ENCODE data around the gene TUBGCP6. TPM values are rescaled to one million over a fixed set of nuclear protein-coding genes. Genes with fewer than 3 reads are reported as not detected.

TUBGCP6 gene
- total and polyA plus RNA-seq, 2 experiments from 2014 or later: 18.6 to 47.1 TPM

DNA sequence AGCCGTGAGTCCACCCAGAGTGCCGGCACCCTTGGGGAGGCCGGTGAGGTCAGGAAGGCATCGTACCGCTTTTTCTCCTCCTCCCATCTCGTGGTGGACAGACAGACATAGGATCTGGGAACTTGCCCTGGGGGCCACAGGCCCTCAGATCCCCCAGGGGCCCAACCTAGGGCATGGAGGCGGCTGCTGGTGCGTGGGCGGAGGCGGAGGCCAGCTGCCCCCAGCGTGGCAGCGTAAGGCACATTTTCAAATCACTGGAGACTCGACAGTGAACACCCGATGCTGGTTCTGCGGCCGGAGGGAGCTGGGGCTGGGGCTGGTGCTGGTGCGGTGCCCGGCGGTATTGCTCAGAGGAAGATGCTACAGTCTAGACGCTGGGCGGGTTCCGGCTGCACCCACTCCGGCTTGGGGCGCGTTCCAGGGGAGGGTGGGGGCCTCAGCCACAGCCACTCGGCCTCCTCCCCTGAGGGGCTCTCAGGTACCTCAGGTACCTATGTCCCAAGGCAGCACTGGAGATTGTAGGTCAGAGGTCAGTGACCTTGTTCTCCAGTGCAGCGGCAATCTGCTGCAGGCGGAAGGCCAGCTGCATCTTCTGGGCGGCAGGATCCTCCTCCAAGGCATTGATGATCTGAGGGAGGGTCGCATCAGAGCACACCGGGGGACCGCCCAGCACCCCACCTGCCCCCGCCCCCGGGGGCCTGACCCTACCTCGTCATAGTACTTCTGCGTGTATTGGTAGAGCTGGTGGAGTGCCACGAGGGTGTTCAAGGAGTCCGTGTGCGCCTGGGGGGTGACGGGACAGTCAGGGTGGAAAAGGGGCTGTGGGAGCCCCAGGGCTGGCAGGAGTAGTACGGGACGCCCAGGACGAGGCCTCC is 30.6 kb upstream of the TUBGCP6 start:
- Histone ChIP-seq H3K27ac (ENCODE audit: low read depth) (no peak overlapping the region), H3K36me3 (ENCODE audit: insufficient read depth) (0 out of 2 replicates have a peak, but pooled peaks cover 8% of the 10 kb centered on the region), H3K4me1 (ENCODE audit: insufficient read depth) (no peaks in the 10 kb centered on the region), H3K4me2 (no peak overlapping the region), H3K4me3 (no peak overlapping the region), H3K9me2 (ENCODE audit: insufficient read depth) (no peaks in the 10 kb centered on the region), H3F3A (replicated peaks; ENCODE audit: low read depth) (peaks cover 8% of the 10 kb centered on the region; the same call in 1 of the 2 replicates), H4K20me1 (replicated peaks; ENCODE audit: insufficient read depth) (no peaks in the 10 kb centered on the region), H3K79me2 (replicated peaks; ENCODE audit: insufficient read depth) (no peaks in the 10 kb centered on the region), H2AFZ (no peak overlapping the region), H3K27me3 (ENCODE audit: insufficient read depth) (peaks cover 17% of the 10 kb centered on the region)
- TF ChIP-seq ZNF331 (CRISPR knock-in tag; IDR thresholded peaks at IDR 0.05; ENCODE audit: low read depth) (no peak), POLR2AphosphoS5 (IDR thresholded peaks at IDR 0.05; ENCODE audit: low read depth) (no peak), CREB1 (CRISPR knock-in tag; IDR thresholded peaks at IDR 0.05; ENCODE audit: low read depth) (no peak), NANOG (IDR thresholded peaks at IDR 0.05; ENCODE audit: borderline replicate concordance) (no peak), ZNF114 (CRISPR knock-in tag; IDR thresholded peaks at IDR 0.05) (no peak), EZH2phosphoT487 (IDR thresholded peaks at IDR 0.05; ENCODE audit: unreplicated experiment) (no peak), STAT1 (IDR thresholded peaks at IDR 0.05; ENCODE audit: unreplicated experiment) (no peak), EZH2 (IDR thresholded peaks at IDR 0.05; ENCODE audit: low read depth, unreplicated experiment) (no peak)
- TF ChIP-seq, protein P1, sequence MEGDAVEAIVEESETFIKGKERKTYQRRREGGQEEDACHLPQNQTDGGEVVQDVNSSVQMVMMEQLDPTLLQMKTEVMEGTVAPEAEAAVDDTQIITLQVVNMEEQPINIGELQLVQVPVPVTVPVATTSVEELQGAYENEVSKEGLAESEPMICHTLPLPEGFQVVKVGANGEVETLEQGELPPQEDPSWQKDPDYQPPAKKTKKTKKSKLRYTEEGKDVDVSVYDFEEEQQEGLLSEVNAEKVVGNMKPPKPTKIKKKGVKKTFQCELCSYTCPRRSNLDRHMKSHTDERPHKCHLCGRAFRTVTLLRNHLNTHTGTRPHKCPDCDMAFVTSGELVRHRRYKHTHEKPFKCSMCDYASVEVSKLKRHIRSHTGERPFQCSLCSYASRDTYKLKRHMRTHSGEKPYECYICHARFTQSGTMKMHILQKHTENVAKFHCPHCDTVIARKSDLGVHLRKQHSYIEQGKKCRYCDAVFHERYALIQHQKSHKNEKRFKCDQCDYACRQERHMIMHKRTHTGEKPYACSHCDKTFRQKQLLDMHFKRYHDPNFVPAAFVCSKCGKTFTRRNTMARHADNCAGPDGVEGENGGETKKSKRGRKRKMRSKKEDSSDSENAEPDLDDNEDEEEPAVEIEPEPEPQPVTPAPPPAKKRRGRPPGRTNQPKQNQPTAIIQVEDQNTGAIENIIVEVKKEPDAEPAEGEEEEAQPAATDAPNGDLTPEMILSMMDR (conservative IDR thresholded peaks at IDR 0.05; ENCODE audit: low read depth in 2 of 2): no peak
- ATAC-seq: no peak
- Mint-ChIP-seq H3K4me1 (peaks cover 2% of the 10 kb centered on the region; the same call in 1 of the 3 replicates), H3K9me3 (peaks cover 18% of the 10 kb centered on the region), H3K4me3 (no peak overlapping the region), H3K27me3 (ENCODE audit: insufficient read depth, low read depth, poor library complexity) (peaks cover 19% of the 10 kb centered on the region), H3K27ac (no peak overlapping the region), H3K36me3 (ENCODE audit: low read depth) (peaks cover 56% of the 10 kb centered on the region)
- DNase-seq (ENCODE audit: low spot score): no peak

GRCh38 chr22:50274771-50275170 is 29.9 kb upstream of the TUBGCP6 start:
- Histone ChIP-seq H3K4me1 (ENCODE audit: insufficient read depth) (no peaks in the 10 kb centered on the region), H3K36me3 (ENCODE audit: insufficient read depth) (0 out of 2 replicates have a peak, but pooled peaks cover 8% of the 10 kb centered on the region), H3F3A (replicated peaks; ENCODE audit: low read depth) (peaks cover 8% of the 10 kb centered on the region; the same call in 1 of the 2 replicates), H3K4me3 (no peak overlapping the region), H3K79me2 (replicated peaks; ENCODE audit: insufficient read depth) (no peaks in the 10 kb centered on the region), H3K27me3 (ENCODE audit: insufficient read depth) (peaks cover 22% of the 10 kb centered on the region), H2AFZ (no peak overlapping the region), H3K27ac (ENCODE audit: low read depth) (no peak overlapping the region), H3K4me2 (no peak overlapping the region), H4K20me1 (replicated peaks; ENCODE audit: insufficient read depth) (no peaks in the 10 kb centered on the region), H3K9me2 (ENCODE audit: insufficient read depth) (no peaks in the 10 kb centered on the region)
- Mint-ChIP-seq H3K36me3 (ENCODE audit: low read depth) (peaks cover 54% of the 10 kb centered on the region), H3K27ac (no peak overlapping the region), H3K9me3 (peaks cover 18% of the 10 kb centered on the region), H3K4me1 (peaks cover 2% of the 10 kb centered on the region; the same call in 1 of the 3 replicates), H3K27me3 (ENCODE audit: insufficient read depth, low read depth, poor library complexity) (peaks cover 20% of the 10 kb centered on the region), H3K4me3 (no peak overlapping the region)
- TF ChIP-seq, protein P2, sequence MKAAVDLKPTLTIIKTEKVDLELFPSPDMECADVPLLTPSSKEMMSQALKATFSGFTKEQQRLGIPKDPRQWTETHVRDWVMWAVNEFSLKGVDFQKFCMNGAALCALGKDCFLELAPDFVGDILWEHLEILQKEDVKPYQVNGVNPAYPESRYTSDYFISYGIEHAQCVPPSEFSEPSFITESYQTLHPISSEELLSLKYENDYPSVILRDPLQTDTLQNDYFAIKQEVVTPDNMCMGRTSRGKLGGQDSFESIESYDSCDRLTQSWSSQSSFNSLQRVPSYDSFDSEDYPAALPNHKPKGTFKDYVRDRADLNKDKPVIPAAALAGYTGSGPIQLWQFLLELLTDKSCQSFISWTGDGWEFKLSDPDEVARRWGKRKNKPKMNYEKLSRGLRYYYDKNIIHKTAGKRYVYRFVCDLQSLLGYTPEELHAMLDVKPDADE (IDR thresholded peaks at IDR 0.05): no peak
- no peak for TF ChIP-seq ZNF114 (CRISPR knock-in tag; IDR thresholded peaks at IDR 0.05)
- TF ChIP-seq POLR2AphosphoS5 (IDR thresholded peaks at IDR 0.05; ENCODE audit: low read depth): no peak
- no peak for TF ChIP-seq STAT1 (IDR thresholded peaks at IDR 0.05; ENCODE audit: unreplicated experiment)
- TF ChIP-seq ZNF331 (CRISPR knock-in tag; IDR thresholded peaks at IDR 0.05; ENCODE audit: low read depth): no peak
- TF ChIP-seq JUNB (IDR thresholded peaks at IDR 0.05; ENCODE audit: unreplicated experiment): no peak
- TF ChIP-seq, protein P1 (conservative IDR thresholded peaks at IDR 0.05; ENCODE audit: low read depth in 2 of 2): no peak
- no peak for TF ChIP-seq EZH2 (IDR thresholded peaks at IDR 0.05; ENCODE audit: low read depth, unreplicated experiment)
- DNase-seq (ENCODE audit: low spot score) (no peak), ATAC-seq (no peak)
